ENCODE results near the gene BCAR3.

DNA sequence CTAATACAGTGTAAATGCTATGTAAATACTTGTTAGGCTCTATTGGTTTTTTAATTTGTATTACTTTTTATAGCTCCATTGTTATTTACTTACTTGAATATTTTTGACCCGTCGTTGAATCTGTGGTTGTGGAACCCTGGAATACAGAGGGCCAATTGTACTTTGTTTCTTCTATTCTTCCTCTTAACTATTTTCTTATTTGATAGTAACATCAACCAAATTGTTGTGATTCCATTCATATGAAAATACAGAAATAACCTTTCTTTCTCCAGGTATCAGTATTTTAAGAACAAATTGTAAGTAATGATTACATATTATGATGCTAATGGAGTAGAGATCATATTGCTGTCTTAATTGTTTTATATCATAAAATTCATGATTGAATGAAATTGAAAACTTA lies 160.0 kb downstream of the BCAR3 start:
- TF ChIP-seq EP300 (IDR thresholded peaks at IDR 0.05; ENCODE audit: borderline replicate concordance) (no peak), TAF1 (IDR thresholded peaks at IDR 0.05; ENCODE audit: low read depth) (no peak), EGR1 (IDR thresholded peaks at IDR 0.05) (no peak), ZBTB7A (IDR thresholded peaks at IDR 0.05; ENCODE audit: low read depth) (no peak), RAD21 (IDR thresholded peaks at IDR 0.05; ENCODE audit: low read depth) (no peak), TEAD4 (IDR thresholded peaks at IDR 0.05) (no peak), CREB1 (IDR thresholded peaks at IDR 0.05; ENCODE audit: low read depth) (no peak), CEBPB (IDR thresholded peaks at IDR 0.05) (no peak), FOXM1 (IDR thresholded peaks at IDR 0.05; ENCODE audit: borderline replicate concordance, low read depth) (no peak), NFIC (IDR thresholded peaks at IDR 0.05) (no peak), YY1 (IDR thresholded peaks at IDR 0.05; ENCODE audit: low read depth) (no peak)
- TF ChIP-seq, protein P1, sequence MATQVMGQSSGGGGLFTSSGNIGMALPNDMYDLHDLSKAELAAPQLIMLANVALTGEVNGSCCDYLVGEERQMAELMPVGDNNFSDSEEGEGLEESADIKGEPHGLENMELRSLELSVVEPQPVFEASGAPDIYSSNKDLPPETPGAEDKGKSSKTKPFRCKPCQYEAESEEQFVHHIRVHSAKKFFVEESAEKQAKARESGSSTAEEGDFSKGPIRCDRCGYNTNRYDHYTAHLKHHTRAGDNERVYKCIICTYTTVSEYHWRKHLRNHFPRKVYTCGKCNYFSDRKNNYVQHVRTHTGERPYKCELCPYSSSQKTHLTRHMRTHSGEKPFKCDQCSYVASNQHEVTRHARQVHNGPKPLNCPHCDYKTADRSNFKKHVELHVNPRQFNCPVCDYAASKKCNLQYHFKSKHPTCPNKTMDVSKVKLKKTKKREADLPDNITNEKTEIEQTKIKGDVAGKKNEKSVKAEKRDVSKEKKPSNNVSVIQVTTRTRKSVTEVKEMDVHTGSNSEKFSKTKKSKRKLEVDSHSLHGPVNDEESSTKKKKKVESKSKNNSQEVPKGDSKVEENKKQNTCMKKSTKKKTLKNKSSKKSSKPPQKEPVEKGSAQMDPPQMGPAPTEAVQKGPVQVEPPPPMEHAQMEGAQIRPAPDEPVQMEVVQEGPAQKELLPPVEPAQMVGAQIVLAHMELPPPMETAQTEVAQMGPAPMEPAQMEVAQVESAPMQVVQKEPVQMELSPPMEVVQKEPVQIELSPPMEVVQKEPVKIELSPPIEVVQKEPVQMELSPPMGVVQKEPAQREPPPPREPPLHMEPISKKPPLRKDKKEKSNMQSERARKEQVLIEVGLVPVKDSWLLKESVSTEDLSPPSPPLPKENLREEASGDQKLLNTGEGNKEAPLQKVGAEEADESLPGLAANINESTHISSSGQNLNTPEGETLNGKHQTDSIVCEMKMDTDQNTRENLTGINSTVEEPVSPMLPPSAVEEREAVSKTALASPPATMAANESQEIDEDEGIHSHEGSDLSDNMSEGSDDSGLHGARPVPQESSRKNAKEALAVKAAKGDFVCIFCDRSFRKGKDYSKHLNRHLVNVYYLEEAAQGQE (IDR thresholded peaks at IDR 0.05; ENCODE audit: low read depth) = no peak
- TF ChIP-seq, protein P2, sequence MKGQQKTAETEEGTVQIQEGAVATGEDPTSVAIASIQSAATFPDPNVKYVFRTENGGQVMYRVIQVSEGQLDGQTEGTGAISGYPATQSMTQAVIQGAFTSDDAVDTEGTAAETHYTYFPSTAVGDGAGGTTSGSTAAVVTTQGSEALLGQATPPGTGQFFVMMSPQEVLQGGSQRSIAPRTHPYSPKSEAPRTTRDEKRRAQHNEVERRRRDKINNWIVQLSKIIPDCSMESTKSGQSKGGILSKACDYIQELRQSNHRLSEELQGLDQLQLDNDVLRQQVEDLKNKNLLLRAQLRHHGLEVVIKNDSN (IDR thresholded peaks at IDR 0.05) = no peak
- TF ChIP-seq, protein P3, sequence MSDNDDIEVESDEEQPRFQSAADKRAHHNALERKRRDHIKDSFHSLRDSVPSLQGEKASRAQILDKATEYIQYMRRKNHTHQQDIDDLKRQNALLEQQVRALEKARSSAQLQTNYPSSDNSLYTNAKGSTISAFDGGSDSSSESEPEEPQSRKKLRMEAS (IDR thresholded peaks at IDR 0.05) = no peak
